Measurements from ENCODE around the gene AMIGO1. TPM values are rescaled to one million over a fixed set of nuclear protein-coding genes. Genes with fewer than 3 reads are reported as not detected.
"Not testable (repeated sequence)": the region's sequence is repeated elsewhere in the genome, so short reads cannot be mapped to it uniquely, and the experiment has no call there.

Gene AMIGO1
- polyA plus RNA-seq, 6 donors from 2014 or later = 0.37 to 1.8 (median 1.0) TPM; not detected in 1

GRCh38 chr1:109481646-109482045 lies 27.9 kb downstream of the AMIGO1 start:
- H3K27ac Mint-ChIP-seq = no peak overlapping the region
- ATAC-seq (ENCODE audit: low read depth in 2 of 2) = no peak
- peak overlapping the region in 1 of 8 donors; percentile 59 for H3K4me3 Mint-ChIP-seq
- H3K36me3 Mint-ChIP-seq = no peaks in the 10 kb centered on the region
- no peak for DNase-seq
- H3K4me1 Mint-ChIP-seq = peaks cover 28 to 31% (median 30%) of the 10 kb centered on the region in 3 donors
- peaks cover 35 to 47% (median 46%) of the 10 kb centered on the region in 3 donors for H3K27me3 Mint-ChIP-seq
- no peaks in the 10 kb centered on the region for H3K9me3 Mint-ChIP-seq

GRCh38 chr1:109479901-109480300 lies 29.6 kb downstream of the AMIGO1 start:
- H3K27ac Mint-ChIP-seq = no peak overlapping the region
- H3K4me1 Mint-ChIP-seq = peaks cover 17 to 20% (median 20%) of the 10 kb centered on the region in 3 donors
- DNase-seq (no peak), ATAC-seq (ENCODE audit: low read depth in 2 of 2) (no peak)
- H3K4me3 Mint-ChIP-seq = peak overlapping the region in 1 of 8 donors; percentile 13
- H3K36me3 Mint-ChIP-seq = no peaks in the 10 kb centered on the region
- H3K27me3 Mint-ChIP-seq = peaks cover 50 to 65% (median 62%) of the 10 kb centered on the region in 3 donors
- H3K9me3 Mint-ChIP-seq = peaks cover 0 to 2% (median 0%) of the 10 kb centered on the region in 7 donors

DNA sequence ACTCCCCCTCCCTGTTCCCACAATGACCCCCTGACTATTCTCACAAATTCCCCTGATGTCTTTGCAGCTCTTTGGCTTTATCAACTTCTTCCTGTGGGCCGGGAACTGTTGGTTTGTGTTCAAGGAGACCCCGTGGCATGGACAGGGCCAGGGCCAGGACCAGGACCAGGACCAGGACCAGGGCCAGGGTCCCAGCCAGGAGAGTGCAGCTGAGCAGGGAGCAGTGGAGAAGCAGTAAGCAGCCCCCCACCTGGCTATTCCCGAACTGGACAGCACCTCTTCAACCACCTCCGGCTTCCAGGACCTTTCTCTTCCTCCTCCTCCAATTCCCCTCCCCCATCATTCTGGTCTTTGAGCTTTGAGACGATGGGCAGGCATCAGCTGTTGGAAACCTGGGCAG lies 30.2 kb downstream of the AMIGO1 start:
- peaks cover 56 to 71% (median 68%) of the 10 kb centered on the region in 3 donors for H3K27me3 Mint-ChIP-seq
- H3K4me1 Mint-ChIP-seq = peaks cover 11 to 14% (median 14%) of the 10 kb centered on the region in 3 donors
- H3K4me3 Mint-ChIP-seq = no peak overlapping the region
- H3K36me3 Mint-ChIP-seq = no peaks in the 10 kb centered on the region
- peaks cover 0 to 2% (median 0%) of the 10 kb centered on the region in 7 donors for H3K9me3 Mint-ChIP-seq
- DNase-seq (no peak), ATAC-seq (ENCODE audit: low read depth in 2 of 2) (no peak)
- no peak overlapping the region for H3K27ac Mint-ChIP-seq

GRCh38 chr1:109478806-109479205 lies 30.7 kb downstream of the AMIGO1 start:
- peaks cover 0 to 2% (median 0%) of the 10 kb centered on the region in 7 donors for H3K9me3 Mint-ChIP-seq
- peaks cover 9 to 11% (median 10%) of the 10 kb centered on the region in 3 donors for H3K4me1 Mint-ChIP-seq
- peak overlapping the region in 1 of 6 donors; percentile 4 for H3K27ac Mint-ChIP-seq
- no peak overlapping the region for H3K4me3 Mint-ChIP-seq
- ATAC-seq (ENCODE audit: low read depth in 2 of 2) = no peak
- DNase-seq = no peak
- H3K27me3 Mint-ChIP-seq = peaks cover 58 to 72% (median 70%) of the 10 kb centered on the region in 3 donors
- H3K36me3 Mint-ChIP-seq = no peaks in the 10 kb centered on the region

DNA sequence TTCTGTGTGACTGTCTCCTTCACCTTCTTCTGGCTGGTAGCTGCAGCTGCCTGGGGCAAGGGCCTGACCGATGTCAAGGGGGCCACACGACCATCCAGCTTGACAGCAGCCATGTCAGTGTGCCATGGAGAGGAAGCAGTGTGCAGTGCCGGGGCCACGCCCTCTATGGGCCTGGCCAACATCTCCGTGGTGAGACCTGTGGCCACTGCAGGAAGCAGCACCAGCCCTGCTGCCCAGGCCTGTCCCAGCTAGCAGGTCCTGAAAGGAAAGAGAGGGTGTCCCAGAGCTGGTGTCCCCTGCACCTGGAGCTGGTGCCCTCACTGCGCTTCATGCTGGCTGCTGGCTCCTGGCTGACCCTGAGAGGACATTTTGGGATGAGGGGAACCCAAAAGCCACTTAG lies 31.7 kb downstream of the AMIGO1 start:
- no peak overlapping the region for H3K4me3 Mint-ChIP-seq

GRCh38 chr1:109476825-109477224 lies 32.7 kb downstream of the AMIGO1 start:
- peaks cover 70 to 90% (median 88%) of the 10 kb centered on the region in 3 donors for H3K27me3 Mint-ChIP-seq

More for the DNA sequence above, 31.7 kb downstream of the AMIGO1 start:
- DNase-seq (no peak), ATAC-seq (ENCODE audit: low read depth in 2 of 2) (no peak)
- peaks cover 0 to 2% (median 0%) of the 10 kb centered on the region in 7 donors for H3K9me3 Mint-ChIP-seq
- H3K4me1 Mint-ChIP-seq = peaks cover 2 to 4% (median 2%) of the 10 kb centered on the region in 3 donors
- H3K36me3 Mint-ChIP-seq = no peaks in the 10 kb centered on the region
- H3K27ac Mint-ChIP-seq = no peak overlapping the region
- H3K27me3 Mint-ChIP-seq = peaks cover 64 to 81% (median 78%) of the 10 kb centered on the region in 3 donors

GRCh38 chr1:109475261-109475660 lies 34.3 kb downstream of the AMIGO1 start:
- Mint-ChIP-seq H3K4me1 (no peaks in the 10 kb centered on the region), H3K36me3 (no peaks in the 10 kb centered on the region), H3K9me3 (peaks cover 0 to 2% (median 0%) of the 10 kb centered on the region in 7 donors), H3K4me3 (no peak overlapping the region), H3K27ac (no peak overlapping the region), H3K27me3 (peaks cover 70 to 92% (median 92%) of the 10 kb centered on the region in 3 donors)
- ATAC-seq (ENCODE audit: low read depth in 2 of 2) (no peak), DNase-seq (no peak)

More at GRCh38 chr1:109476825-109477224, 32.7 kb downstream of the AMIGO1 start:
- ATAC-seq (ENCODE audit: low read depth in 2 of 2) = no peak
- Mint-ChIP-seq H3K4me3 (no peak overlapping the region), H3K9me3 (peaks cover 0 to 2% (median 0%) of the 10 kb centered on the region in 7 donors), H3K36me3 (no peaks in the 10 kb centered on the region), H3K4me1 (no peaks in the 10 kb centered on the region), H3K27ac (no peak overlapping the region)
- DNase-seq = no peak

GRCh38 chr1:109474697-109475096 lies 34.8 kb downstream of the AMIGO1 start:
- Mint-ChIP-seq H3K27me3 (peaks cover 69 to 92% (median 92%) of the 10 kb centered on the region in 3 donors), H3K36me3 (no peaks in the 10 kb centered on the region), H3K4me1 (no peaks in the 10 kb centered on the region), H3K9me3 (peaks cover 0 to 2% (median 0%) of the 10 kb centered on the region in 7 donors), H3K27ac (no peak overlapping the region), H3K4me3 (no peak overlapping the region)
- DNase-seq (no peak), ATAC-seq (ENCODE audit: low read depth in 2 of 2) (no peak)

DNA sequence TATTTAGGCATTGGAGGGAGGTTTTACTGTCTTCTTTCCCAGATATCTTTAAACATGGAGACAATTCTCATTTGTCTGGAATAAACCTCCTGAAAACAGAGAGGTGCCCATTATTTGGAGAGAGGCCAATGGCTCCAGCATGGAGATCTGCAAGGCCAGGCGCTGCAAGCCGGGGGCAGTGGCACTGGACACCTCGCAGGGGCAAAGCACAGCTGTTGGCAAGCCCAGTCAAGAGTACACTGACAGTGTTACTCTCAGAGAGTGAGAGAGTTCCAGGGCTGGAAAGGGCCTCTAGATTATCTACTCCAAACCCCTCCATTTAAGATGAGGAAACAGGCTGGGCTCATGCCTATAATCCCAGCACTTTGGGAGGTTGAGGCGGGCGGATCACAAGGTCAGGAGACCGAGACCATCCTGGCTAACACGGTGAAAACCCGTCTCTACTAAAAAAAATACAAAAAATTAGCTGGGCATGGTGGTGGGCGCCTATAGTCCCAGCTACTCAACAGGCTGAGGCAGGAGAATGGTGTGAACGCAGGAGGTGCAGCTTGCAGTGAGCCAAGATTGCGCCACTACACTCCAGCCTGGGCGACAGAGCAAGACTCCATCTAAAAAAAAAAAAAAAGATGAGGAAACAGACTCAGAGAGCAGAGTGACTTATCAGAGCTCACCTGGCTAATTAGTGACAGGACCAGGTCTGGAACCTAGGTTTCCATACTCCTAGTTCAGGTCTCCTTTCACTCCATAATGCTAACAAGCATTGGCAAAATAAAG lies 36.1 kb downstream of the AMIGO1 start:
- Mint-ChIP-seq H3K27me3 (peaks cover 66 to 87% (median 85%) of the 10 kb centered on the region in 3 donors), H3K4me3 (peak overlapping the region in 1 of 8 donors; percentile 41)
- not testable (repeated sequence) for H3K4me1 Mint-ChIP-seq; ATAC-seq (ENCODE audit: low read depth in 2 of 2); DNase-seq; H3K36me3 Mint-ChIP-seq; H3K27ac Mint-ChIP-seq; H3K9me3 Mint-ChIP-seq

- no peak overlapping the region for H3K27ac Mint-ChIP-seq
- no peaks in the 10 kb centered on the region for H3K36me3 Mint-ChIP-seq
- ATAC-seq (ENCODE audit: low read depth in 2 of 2) (no peak), DNase-seq (no peak)
- no peak overlapping the region for H3K4me3 Mint-ChIP-seq
- no peaks in the 10 kb centered on the region for H3K4me1 Mint-ChIP-seq
- H3K27me3 Mint-ChIP-seq = peaks cover 68 to 87% (median 85%) of the 10 kb centered on the region in 3 donors
- peaks cover 0 to 2% (median 0%) of the 10 kb centered on the region in 7 donors for H3K9me3 Mint-ChIP-seq
Observed at GRCh38 chr1:109472779-109473178, 36.7 kb downstream of the AMIGO1 start.

DNA sequence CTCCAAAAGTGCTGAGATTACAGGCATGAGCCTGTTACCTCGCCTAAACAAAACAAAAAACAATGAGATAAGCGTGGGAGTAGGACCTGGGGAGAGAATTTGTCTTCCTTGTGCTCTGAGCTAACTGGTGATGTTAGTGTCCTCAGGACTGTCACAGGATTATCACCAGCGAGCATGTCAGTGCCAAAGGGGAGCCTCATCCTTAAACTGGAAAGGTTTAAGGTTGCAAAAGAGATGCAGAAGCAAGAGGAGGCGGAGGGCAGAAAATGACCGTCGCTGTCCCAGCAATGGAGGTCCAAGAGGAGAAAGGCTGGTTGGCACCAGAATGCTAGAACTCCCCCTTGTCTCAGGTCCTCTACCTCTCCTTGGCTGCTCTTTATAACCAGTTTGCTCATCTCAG lies 39.3 kb downstream of the AMIGO1 start:
- no peak overlapping the region for H3K27ac Mint-ChIP-seq
- H3K4me1 Mint-ChIP-seq = peaks cover 3 to 12% (median 10%) of the 10 kb centered on the region in 3 donors
- H3K27me3 Mint-ChIP-seq = peaks cover 63 to 80% (median 73%) of the 10 kb centered on the region in 3 donors
- H3K9me3 Mint-ChIP-seq = no peaks in the 10 kb centered on the region
- DNase-seq (no peak), ATAC-seq (ENCODE audit: low read depth in 2 of 2) (no peak)
- H3K36me3 Mint-ChIP-seq = no peaks in the 10 kb centered on the region
- H3K4me3 Mint-ChIP-seq = no peak overlapping the region

DNA sequence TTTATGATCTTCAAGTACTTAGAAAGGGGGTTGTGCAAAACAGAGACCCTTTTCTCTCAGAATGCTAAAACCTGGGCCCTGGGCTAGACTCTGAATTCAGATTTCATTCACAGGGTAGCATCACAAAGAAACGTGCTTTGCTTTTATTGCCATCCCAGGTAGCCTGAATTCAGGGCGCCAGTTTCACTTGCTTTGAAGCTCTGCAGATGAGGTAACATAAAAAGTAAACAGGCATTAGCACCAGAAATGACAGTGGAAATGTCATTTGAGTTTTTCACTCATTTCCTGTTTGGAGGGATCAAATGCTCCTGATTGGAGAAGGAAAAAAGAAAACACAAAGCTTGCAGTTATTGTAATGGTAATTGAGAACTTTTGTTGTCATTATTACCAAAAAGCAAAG lies 40.6 kb downstream of the AMIGO1 start:
- H3K4me3 Mint-ChIP-seq = no peak overlapping the region
- peaks cover 66 to 84% (median 76%) of the 10 kb centered on the region in 3 donors for H3K27me3 Mint-ChIP-seq

GRCh38 chr1:109468061-109468460 lies 41.5 kb downstream of the AMIGO1 start:
- Mint-ChIP-seq H3K27me3 (peaks cover 66 to 84% (median 72%) of the 10 kb centered on the region in 3 donors), H3K36me3 (no peaks in the 10 kb centered on the region), H3K27ac (no peak overlapping the region), H3K9me3 (no peaks in the 10 kb centered on the region), H3K4me3 (peak overlapping the region in 3 of 8 donors; percentile 66 to 87 (median 75)), H3K4me1 (peaks cover 3 to 14% (median 10%) of the 10 kb centered on the region in 3 donors)
- no peak for ATAC-seq (ENCODE audit: low read depth in 2 of 2)
- no peak for DNase-seq

More for the DNA sequence above, 40.6 kb downstream of the AMIGO1 start:
- Mint-ChIP-seq H3K4me1 (peaks cover 3 to 14% (median 10%) of the 10 kb centered on the region in 3 donors), H3K36me3 (no peaks in the 10 kb centered on the region), H3K9me3 (no peaks in the 10 kb centered on the region), H3K27ac (no peak overlapping the region)
- DNase-seq = no peak
- ATAC-seq (ENCODE audit: low read depth in 2 of 2) = no peak
